Spleen (tissue), 7 donors: Measurements from ENCODE around the gene ANO5.

Experiments used
- POLR2A ChIP-seq, 3 donors: fragments of 450-650 bp; IDR thresholded peaks; one replicate each; pipeline ENCODE4 v1.5.1; 2017; ENCODE audit warnings: antibody characterized with exemption in 3 of 3, mild to moderate bottlenecking in 1 of 3
- POLR2AphosphoS5 ChIP-seq, 3 donors: sonication (generic); formaldehyde crosslinking; IDR thresholded peaks; one replicate each; pipeline ENCODE4 v1.5.1; 2017; ENCODE audit warnings: antibody characterized with exemption in 3 of 3
- TF ChIP-seq, protein P1 (sequence below), 11 experiments: fragments of 200-600 bp in 7 of 11; fragments of 450-650 bp in 4 of 11; sonication (generic) in 4 of 11; IDR thresholded peaks in 8 of 11; conservative IDR thresholded peaks in 3 of 11; 1 replicate in 7 of 11; 2 replicates in 4 of 11; pipeline versions ENCODE4 v1.4.0 to v1.8.0; 2016 to 2021; ENCODE audit warnings: antibody characterized with exemption in 11 of 11, inconsistent platforms in 4 of 11, mild to moderate bottlenecking in 1 of 11
- donor health status: DM: no; HTN: no; CAD: no; lungs with moderate emphysema.
- donor health status: DM: no; HTN: no; CAD: no.
- donor health status: DM: no; HTN: no; CAD: no.

DNA sequence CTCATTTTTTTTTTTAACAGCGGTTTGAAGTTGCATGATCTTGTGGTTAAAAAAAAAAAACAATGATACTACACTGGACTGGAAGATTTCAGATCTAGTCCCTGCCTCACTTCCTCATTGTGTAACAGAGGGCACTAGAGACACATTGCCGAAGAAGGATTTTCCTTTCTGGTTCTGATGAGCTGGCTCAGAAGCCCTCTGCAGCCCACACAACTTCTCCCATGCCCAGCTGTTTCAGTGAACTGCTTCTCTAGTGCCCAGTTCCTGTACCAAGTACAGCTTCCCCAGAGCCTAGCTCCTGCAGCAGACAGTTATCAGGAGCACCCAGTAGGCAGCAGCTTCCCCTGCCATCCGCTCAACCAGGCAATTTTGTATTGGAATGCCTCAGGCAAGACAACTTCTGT, 29.5 kb upstream of the ANO5 start:
- TF ChIP-seq, protein P1, sequence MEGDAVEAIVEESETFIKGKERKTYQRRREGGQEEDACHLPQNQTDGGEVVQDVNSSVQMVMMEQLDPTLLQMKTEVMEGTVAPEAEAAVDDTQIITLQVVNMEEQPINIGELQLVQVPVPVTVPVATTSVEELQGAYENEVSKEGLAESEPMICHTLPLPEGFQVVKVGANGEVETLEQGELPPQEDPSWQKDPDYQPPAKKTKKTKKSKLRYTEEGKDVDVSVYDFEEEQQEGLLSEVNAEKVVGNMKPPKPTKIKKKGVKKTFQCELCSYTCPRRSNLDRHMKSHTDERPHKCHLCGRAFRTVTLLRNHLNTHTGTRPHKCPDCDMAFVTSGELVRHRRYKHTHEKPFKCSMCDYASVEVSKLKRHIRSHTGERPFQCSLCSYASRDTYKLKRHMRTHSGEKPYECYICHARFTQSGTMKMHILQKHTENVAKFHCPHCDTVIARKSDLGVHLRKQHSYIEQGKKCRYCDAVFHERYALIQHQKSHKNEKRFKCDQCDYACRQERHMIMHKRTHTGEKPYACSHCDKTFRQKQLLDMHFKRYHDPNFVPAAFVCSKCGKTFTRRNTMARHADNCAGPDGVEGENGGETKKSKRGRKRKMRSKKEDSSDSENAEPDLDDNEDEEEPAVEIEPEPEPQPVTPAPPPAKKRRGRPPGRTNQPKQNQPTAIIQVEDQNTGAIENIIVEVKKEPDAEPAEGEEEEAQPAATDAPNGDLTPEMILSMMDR (IDR thresholded peaks at IDR 0.05 in 8 of 11, conservative IDR thresholded peaks at IDR 0.05 in 3 of 11) = no peak
- TF ChIP-seq POLR2A (IDR thresholded peaks at IDR 0.05) (no peak), POLR2AphosphoS5 (IDR thresholded peaks at IDR 0.05) (no peak)
